Right lobe of liver (tissue), 6 donors: ENCODE results near the gene CCDC200. TPM values are rescaled to one million over a fixed set of nuclear protein-coding genes. Genes with fewer than 3 reads are reported as not detected.
"Not testable (repeated sequence)": the region's sequence is repeated elsewhere in the genome, so short reads cannot be mapped to it uniquely, and the experiment has no call there.

Source experiments
- ATAC-seq, 4 donors: fragments of 200-7000 bp; cut with Tn5 transposase; one replicate each; pipeline ENCODE4 v1.9.1; 2020; ENCODE audit warnings: mild to moderate bottlenecking in 4 of 4, moderate library complexity in 4 of 4
- DNase-seq, 3 donors: peaks; one replicate each; pipeline ENCODE4 v3.0.0-alpha.2; 2020
- H3K27ac ChIP-seq, 3 donors: fragments of 200-600 bp; one replicate each; pipeline ENCODE4 v1.8.0; 2022
- H3K27me3 ChIP-seq, 2 donors: fragments of 200-600 bp; one replicate each; pipeline ENCODE4 v1.8.0; 2022
- H3K36me3 ChIP-seq, 4 donors: fragments of 200-600 bp; sonication (generic) in 1 of 4; one replicate each; pipeline versions ENCODE4 v1.5.1 to v1.8.0; 2017 to 2022; ENCODE audit warnings: control low read depth in 1 of 4
- H3K4me1 ChIP-seq, 4 donors: fragments of 200-600 bp; sonication (generic) in 1 of 4; one replicate each; pipeline versions ENCODE4 v1.5.1 to v1.8.0; 2017 to 2022; ENCODE audit warnings: control low read depth in 1 of 4
- H3K4me3 ChIP-seq, 3 donors: fragments of 200-600 bp; one replicate each; pipeline ENCODE4 v1.8.0; 2022
- H3K9me3 ChIP-seq, 4 donors: fragments of 200-600 bp; sonication (generic) in 1 of 4; one replicate each; pipeline versions ENCODE4 v1.5.1 to v1.8.0; 2017 to 2022; ENCODE audit warnings: control low read depth in 1 of 4
- WGBS: methylation state at CpG from one replicate; pipeline ENCODE4 v1.1.6; 2018; ENCODE audit warnings: low coverage, low lambda C conversion rate; ENCODE audit not compliant: insufficient coverage; ENCODE audit errors: missing lambda C conversion rate; 5-methylcytosine and 5-hydroxymethylcytosine counted together
- intact Hi-C, 2 donors: fragments of 100-400 bp; cut with DNase I; formaldehyde crosslinking; loops; one replicate each; pipeline versions ENCODE4 v1.11.2 to v1.14.1; 2022
- long read RNA-seq: library from polyadenylated mRNA; unstranded; transcript quantifications from one replicate; pipeline ENCODE4 v2.0.0, GENCODE V29; 2019
- total RNA-seq, 6 experiments: library from RNA; depleted of rRNA in 2 of 6; stranded (reverse); fragments of >200 nt in 2 of 6; fragmentation: NEBNext Ultra II Directional in 3 of 6; extraction: Animal tissue kit (Norgen Biotek cat#: 25700) in 3 of 6; gene quantifications; one replicate each; pipeline versions ENCODE4 v1.1.0 to v1.2.4, GENCODE V29; 2016 to 2023
- donor health status: DM: no; HTN: yes; CAD: no.
- donor health status: DM: no; HTN: no; CAD: no.
- donor health status: DM: no; HTN: no; CAD: no.
- donor health status: DM: no; HTN: yes; CAD: no.
- donor health status: DM: no; HTN: yes; CAD: no.

CCDC200 gene
- not detected for total RNA-seq
- long read RNA-seq, result 0 reads

DNA sequence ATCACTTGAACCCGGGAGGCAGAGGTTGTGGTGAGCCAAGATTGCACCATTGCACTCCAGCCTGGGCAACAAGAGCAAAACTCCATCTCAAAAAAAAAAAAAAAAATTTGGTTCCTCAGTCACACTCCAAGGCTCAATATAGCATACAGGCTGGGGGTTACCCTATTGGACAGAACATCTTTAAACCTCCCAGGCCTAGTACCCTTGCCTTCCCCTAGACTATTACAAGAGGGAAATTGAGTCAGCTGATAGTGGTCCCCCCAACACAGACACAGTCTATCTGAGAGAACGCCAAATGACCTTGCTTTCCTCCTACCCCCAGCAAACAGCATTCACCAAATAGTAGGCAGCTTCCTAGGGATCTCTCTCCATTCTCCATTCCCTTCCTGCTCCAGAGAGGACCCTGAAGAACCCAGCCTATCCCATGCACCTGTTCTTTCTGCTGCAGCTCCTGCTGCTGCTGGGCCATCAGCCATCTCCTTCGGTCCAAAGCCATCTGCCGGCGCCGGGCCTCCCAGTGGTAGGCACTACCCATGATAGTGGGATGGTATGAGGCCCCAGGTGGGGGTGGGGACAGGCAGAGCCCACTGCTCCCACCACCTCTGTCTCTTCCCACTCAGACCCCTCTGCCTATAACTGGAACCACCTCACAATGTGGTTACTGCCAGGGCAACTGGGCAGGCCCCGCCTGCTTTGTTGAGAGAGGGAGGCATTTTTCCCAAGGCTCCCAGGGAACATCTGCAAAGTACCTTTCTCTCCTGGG lies at the start of gene CCDC200:
Gene CCDC200, minus strand, starts transcription at position 604 of the 763 bp plus-strand sequence. Its CDS starts 69 bp downstream, at position 535.
- H3K27me3 ChIP-seq, H3K9me3 ChIP-seq, H3K36me3 ChIP-seq, H3K4me3 ChIP-seq, H3K27ac ChIP-seq, H3K4me1 ChIP-seq, DNase-seq: not testable (repeated sequence)
- WGBS, result no CpG with 5 or more reads among the region's 7 CpGs
- intact Hi-C loops, result loop anchor here in 1 of 2 donors (10.0 kb wide), 1 partner anchor 213 kb away; no protein-coding TSS in a partner anchor
- ATAC-seq, result peak in 3 of 4 donors; percentile 16 to 50 (median 35)

DNA sequence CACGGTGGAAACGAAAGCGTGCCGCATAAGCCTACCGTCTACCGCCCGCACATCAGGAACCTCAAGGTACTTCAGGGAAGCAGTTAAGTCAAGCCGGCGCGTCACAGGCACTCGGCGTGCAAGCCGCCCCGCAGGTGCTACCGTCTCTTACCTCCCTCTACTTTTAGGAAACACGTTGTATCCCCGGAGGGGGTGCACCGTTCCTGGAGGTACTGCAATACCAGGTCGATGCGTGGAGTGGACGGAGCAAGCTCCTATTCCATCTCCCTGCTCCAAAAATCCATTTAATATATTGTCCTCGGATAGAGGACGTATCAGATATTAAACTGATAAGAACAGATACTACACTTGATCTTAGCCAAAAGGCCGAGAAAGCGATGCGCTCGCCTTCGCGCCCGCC lies 44.5 kb upstream of the CCDC200 start:
- WGBS, result no CpG with 5 or more reads among the region's 30 CpGs
- not testable (repeated sequence) for H3K27ac ChIP-seq, DNase-seq

DNA sequence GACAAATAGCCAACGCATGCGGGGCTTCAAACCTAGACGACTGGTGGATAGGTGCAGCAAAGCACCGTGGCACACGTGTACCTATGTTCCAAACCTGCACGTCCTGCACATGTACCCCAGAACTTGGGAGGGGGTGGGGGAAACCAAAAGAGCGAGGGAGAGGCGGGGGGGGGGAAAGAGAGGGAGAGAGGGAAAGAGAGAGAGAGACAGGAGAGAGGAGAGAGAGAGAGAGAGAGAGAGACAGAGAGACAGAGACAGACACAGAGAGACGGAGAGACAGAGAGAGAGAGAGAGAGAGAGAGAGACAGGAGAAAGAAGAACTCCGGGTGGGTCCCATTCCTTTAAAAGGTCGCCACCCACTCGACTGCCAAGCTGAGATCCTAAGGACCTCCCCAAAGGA lies 44.1 kb upstream of the CCDC200 start:
- ATAC-seq, H3K27ac ChIP-seq, intact Hi-C loops, H3K27me3 ChIP-seq, H3K36me3 ChIP-seq, H3K9me3 ChIP-seq, H3K4me1 ChIP-seq, H3K4me3 ChIP-seq: not testable (repeated sequence)
- WGBS, result no CpG with 5 or more reads among the region's 12 CpGs
- DNase-seq, result peak in 1 of 3 donors; percentile 13

More for the DNA sequence above, 44.5 kb upstream of the CCDC200 start:
- H3K9me3 ChIP-seq, H3K36me3 ChIP-seq, H3K27me3 ChIP-seq, H3K4me1 ChIP-seq, H3K4me3 ChIP-seq, intact Hi-C loops, ATAC-seq: not testable (repeated sequence)

DNA sequence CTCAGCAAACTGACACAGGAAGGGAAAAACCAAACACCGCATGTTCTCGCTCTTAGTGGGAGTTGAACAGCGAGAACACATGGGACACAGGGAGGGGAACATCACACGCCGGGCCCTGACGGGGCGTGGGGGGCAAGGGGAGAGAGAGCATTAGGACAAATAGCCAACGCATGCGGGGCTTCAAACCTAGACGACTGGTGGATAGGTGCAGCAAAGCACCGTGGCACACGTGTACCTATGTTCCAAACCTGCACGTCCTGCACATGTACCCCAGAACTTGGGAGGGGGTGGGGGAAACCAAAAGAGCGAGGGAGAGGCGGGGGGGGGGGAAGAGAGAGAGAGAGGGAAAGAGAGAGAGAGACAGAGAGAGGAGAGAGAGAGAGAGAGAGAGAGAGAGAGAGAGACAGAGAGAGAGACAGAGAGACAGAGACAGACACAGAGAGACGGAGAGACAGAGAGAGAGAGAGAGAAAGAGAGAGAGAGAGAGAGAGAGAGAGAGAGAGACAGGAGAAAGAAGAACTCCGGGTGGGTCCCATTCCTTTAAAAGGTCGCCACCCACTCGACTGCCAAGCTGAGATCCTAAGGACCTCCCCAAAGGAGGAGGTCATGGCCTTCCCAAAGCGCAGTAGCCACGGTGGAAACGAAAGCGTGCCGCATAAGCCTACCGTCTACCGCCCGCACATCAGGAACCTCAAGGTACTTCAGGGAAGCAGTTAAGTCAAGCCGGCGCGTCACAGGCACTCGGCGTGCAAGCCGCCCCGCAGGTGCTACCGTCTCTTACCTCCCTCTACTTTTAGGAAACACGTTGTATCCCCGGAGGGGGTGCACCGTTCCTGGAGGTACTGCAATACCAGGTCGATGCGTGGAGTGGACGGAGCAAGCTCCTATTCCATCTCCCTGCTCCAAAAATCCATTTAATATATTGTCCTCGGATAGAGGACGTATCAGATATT lies 42.4 kb upstream of the CCDC200 start:
- H3K27ac ChIP-seq, H3K27me3 ChIP-seq, intact Hi-C loops, H3K36me3 ChIP-seq, ATAC-seq, H3K9me3 ChIP-seq, H3K4me1 ChIP-seq, DNase-seq, H3K4me3 ChIP-seq: not testable (repeated sequence)
- no CpG with 5 or more reads among the region's 43 CpGs for WGBS

DNA sequence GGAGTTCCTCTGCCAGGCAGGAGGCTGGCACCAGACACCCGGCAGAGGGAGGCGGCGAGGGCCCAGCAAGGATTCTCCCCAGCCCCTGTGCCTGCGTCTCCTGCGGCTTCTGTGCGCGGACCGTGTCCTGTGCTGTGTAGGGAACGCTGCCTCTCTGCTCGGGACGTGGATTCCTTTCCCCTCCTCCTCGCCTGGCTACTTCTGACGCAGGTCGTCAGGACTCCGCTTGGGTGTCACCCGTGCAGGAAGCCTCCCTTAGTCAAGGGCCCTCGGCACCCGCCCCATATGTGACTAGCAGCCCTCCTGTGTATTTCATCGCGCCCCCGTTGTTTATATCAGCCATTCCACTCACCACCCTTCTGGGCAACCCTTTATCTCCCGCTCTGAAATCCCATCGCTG lies 18.0 kb upstream of the CCDC200 start:
- H3K4me3 ChIP-seq, H3K9me3 ChIP-seq, H3K4me1 ChIP-seq, H3K27ac ChIP-seq, H3K36me3 ChIP-seq, H3K27me3 ChIP-seq, ATAC-seq, intact Hi-C loops, DNase-seq: not testable (repeated sequence)
- WGBS, result 12% methylated on average over 16 of the region's 23 CpGs

DNA sequence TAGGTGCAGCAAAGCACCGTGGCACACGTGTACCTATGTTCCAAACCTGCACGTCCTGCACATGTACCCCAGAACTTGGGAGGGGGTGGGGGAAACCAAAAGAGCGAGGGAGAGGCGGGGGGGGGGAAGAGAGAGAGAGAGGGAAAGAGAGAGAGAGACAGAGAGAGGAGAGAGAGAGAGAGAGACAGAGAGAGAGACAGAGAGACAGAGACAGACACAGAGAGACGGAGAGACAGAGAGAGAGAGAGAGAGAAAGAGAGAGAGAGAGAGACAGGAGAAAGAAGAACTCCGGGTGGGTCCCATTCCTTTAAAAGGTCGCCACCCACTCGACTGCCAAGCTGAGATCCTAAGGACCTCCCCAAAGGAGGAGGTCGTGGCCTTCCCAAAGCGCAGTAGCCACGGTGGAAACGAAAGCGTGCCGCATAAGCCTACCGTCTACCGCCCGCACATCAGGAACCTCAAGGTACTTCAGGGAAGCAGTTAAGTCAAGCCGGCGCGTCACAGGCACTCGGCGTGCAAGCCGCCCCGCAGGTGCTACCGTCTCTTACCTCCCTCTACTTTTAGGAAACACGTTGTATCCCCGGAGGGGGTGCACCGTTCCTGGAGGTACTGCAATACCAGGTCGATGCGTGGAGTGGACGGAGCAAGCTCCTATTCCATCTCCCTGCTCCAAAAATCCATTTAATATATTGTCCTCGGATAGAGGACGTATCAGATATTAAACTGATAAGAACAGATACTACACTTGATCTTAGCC lies 12.4 kb upstream of the CCDC200 start:
- WGBS, result no CpG with 5 or more reads among the region's 34 CpGs
- ATAC-seq, H3K36me3 ChIP-seq, H3K4me1 ChIP-seq, intact Hi-C loops, DNase-seq, H3K4me3 ChIP-seq, H3K9me3 ChIP-seq, H3K27me3 ChIP-seq, H3K27ac ChIP-seq: not testable (repeated sequence)

DNA sequence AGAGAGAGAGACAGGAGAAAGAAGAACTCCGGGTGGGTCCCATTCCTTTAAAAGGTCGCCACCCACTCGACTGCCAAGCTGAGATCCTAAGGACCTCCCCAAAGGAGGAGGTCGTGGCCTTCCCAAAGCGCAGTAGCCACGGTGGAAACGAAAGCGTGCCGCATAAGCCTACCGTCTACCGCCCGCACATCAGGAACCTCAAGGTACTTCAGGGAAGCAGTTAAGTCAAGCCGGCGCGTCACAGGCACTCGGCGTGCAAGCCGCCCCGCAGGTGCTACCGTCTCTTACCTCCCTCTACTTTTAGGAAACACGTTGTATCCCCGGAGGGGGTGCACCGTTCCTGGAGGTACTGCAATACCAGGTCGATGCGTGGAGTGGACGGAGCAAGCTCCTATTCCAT lies 11.2 kb upstream of the CCDC200 start:
- H3K27me3 ChIP-seq, DNase-seq, intact Hi-C loops, H3K36me3 ChIP-seq, ATAC-seq, H3K4me1 ChIP-seq, H3K9me3 ChIP-seq, H3K27ac ChIP-seq, H3K4me3 ChIP-seq: not testable (repeated sequence)
- WGBS, result no CpG with 5 or more reads among the region's 26 CpGs

DNA sequence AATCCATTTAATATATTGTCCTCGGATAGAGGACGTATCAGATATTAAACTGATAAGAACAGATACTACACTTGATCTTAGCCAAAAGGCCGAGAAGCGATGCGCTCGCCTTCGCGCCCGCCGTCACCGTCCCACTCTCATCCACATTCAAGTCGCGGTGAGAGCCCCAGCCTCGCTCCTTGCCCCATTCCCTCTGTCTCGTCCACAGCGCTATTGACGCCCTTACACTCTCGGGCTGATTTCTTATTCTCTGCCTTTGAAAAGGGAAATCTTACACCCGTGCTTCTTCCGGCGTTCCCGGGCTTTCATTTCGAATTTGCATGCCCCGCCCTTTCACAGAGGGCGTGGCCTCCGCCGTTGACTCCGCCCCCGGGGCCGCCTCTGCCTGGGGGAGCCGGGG lies 5.5 kb upstream of the CCDC200 start, which contains the start of gene RNU2-1:
Gene RNU2-1, minus strand, starts transcription at position 101 of the 400 bp plus-strand sequence.
- H3K27me3 ChIP-seq, ATAC-seq, H3K9me3 ChIP-seq, H3K27ac ChIP-seq, H3K4me1 ChIP-seq, H3K36me3 ChIP-seq, intact Hi-C loops, H3K4me3 ChIP-seq, DNase-seq: not testable (repeated sequence)
- WGBS, result no CpG with 5 or more reads among the region's 31 CpGs

DNA sequence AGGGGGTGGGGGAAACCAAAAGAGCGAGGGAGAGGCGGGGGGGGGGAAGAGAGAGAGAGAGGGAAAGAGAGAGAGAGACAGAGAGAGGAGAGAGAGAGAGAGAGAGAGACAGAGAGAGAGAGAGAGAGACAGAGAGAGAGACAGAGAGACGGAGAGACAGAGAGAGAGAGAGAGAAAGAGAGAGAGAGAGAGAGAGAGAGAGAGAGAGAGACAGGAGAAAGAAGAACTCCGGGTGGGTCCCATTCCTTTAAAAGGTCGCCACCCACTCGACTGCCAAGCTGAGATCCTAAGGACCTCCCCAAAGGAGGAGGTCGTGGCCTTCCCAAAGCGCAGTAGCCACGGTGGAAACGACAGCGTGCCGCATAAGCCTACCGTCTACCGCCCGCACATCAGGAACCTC lies 4.8 kb upstream of the CCDC200 start:
- intact Hi-C loops, H3K27ac ChIP-seq, H3K4me1 ChIP-seq, H3K9me3 ChIP-seq, H3K4me3 ChIP-seq, H3K36me3 ChIP-seq, DNase-seq, H3K27me3 ChIP-seq, ATAC-seq: not testable (repeated sequence)
- 0% methylated on average over 4 of the region's 15 CpGs for WGBS

DNA sequence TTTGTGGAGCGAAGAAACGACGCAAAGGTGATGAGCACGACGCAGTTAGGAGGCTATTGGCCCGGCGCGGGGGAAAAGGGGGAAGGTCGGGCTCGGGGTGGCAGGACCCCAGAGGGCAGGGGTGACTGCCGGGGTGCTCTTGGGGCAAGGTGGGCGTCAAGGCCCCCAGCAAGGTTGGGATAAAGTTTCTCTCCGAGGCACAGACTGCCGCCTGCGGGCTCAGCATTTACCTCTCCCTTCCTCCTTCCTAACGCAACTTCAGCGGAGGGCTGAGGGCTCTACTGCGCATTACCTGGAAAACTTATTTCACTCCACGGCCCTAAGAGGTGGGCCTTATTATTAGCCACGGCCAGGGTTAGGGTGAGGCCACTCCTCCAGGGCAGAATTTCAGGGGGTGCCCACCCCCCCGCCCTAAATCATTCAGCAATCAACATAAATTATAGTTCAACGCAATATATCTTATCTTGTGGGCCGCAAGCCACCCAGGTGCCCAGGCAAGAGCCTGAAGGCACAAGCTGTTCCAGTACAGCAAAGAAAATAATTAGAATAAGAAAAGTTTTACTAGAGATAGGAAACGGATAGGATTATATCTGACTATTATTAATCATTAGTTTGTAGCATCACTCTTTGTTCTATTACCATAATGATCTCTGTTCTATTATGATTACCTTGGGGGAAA lies 3.7 kb upstream of the CCDC200 start:
- ATAC-seq, H3K27me3 ChIP-seq, H3K36me3 ChIP-seq, H3K27ac ChIP-seq, H3K9me3 ChIP-seq, H3K4me3 ChIP-seq, intact Hi-C loops, H3K4me1 ChIP-seq: not testable (repeated sequence)
- DNase-seq, result peak; percentile 38 to 83 (median 78)
- 73% methylated on average over 18 of the region's 24 CpGs for WGBS
